HG03045 (cell line): Measurements from ENCODE around the gene SUMO3.

Experiments
- ATAC-seq: cut with Tn5 transposase; IDR thresholded peaks from one replicate; pipeline ENCODE4 v1.9.1; 2021; ENCODE audit warnings: mild to moderate bottlenecking, moderate library complexity; ENCODE audit not compliant: unreplicated experiment

The SUMO3 gene

DNA sequence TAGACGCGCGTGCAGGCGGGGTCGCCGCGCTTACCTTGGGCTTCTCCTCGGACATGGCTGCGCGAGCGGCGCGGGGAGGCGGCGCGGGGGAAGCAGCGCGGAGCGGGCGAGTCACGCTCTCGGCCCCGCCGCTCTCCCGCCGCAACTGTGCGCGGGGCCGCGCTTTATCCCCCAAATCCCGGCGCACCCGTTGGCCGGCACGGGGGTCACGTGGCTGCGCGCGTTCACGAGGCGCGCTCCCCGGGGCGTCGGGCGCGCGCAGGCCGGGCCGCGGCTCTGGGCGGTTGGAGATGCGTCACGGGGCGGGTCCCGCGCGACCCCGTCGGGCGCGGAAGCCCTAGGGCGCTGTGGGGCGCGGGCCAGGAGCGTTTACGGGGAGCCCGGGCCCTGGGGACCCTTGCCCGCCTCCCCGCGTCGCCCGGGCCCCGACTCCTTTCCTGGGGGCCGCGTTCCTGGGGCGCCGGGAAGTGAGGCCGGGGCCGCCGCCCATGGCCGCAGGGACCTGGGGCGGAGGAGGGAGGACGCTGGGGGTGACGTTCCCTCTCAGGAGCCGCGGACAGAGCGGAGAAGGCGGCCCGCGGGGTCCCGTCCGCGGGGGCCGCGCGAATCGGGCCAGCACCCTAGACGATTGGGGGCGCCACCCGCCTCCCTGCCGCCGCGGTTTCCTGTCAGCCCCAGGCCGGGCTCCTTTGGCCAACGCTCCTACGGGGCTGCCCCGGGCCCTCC is at the start of gene SUMO3:
SUMO3 (minus strand) TSS at position 149 of the 726 bp plus-strand sequence; CDS start at position 55, 94 bp downstream.
- peak; percentile 61 for ATAC-seq

- ATAC-seq = no peak
Observed at GRCh38 chr21:44867464-44867863, 49.6 kb upstream of the SUMO3 start.

DNA sequence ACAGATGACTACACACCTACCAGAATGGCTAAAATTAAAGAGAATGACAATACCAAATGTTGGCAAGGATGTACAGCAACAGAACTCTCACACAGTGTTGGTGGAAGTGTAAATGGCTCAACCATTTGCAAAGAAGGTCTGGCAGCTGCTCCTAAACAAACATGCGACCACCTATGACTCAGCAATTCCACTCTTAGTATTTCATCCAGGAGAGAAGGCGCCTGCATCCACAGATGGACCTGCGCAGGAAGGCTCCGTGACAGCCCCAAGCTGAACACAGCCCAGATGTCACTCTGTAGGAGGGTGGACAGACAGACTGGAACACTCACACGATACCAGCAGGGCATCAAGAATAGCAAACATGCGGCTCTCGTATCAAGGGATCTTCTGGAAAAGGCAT is 48.9 kb upstream of the SUMO3 start:
- ATAC-seq = no peak

- no peak for ATAC-seq
Observed at GRCh38 chr21:44865561-44866280, 47.9 kb upstream of the SUMO3 start.

- ATAC-seq = no peak
Observed at GRCh38 chr21:44862869-44863685, 45.2 kb upstream of the SUMO3 start.

- ATAC-seq = no peak
Observed at GRCh38 chr21:44858791-44859190, 40.9 kb upstream of the SUMO3 start.

DNA sequence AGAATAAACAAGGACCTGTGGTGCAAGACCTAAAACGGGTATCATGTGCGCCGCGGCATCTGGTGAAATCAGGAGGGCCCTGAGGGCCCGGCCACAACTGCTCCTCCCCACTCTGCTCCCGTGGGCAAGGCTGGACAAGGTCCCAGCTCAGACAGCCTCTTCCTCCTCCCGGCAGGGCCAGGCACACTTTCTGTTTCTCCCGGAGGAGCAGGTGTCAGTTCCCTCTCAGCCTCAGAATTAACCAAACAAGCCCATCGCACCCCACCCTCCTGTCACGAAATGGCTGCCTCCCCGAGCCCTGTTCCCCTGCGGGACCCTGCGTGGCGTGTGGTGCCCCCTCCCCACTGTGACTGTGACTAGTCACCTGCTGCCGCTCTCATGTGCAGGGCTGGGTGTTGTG is 40.4 kb upstream of the SUMO3 start:
- no peak for ATAC-seq

GRCh38 chr21:44857127-44857892 is 39.4 kb upstream of the SUMO3 start:
- no peak for ATAC-seq

- ATAC-seq = no peak
Observed at GRCh38 chr21:44856131-44856530, 38.3 kb upstream of the SUMO3 start.

GRCh38 chr21:44855572-44855971 is 37.7 kb upstream of the SUMO3 start:
- no peak for ATAC-seq

DNA sequence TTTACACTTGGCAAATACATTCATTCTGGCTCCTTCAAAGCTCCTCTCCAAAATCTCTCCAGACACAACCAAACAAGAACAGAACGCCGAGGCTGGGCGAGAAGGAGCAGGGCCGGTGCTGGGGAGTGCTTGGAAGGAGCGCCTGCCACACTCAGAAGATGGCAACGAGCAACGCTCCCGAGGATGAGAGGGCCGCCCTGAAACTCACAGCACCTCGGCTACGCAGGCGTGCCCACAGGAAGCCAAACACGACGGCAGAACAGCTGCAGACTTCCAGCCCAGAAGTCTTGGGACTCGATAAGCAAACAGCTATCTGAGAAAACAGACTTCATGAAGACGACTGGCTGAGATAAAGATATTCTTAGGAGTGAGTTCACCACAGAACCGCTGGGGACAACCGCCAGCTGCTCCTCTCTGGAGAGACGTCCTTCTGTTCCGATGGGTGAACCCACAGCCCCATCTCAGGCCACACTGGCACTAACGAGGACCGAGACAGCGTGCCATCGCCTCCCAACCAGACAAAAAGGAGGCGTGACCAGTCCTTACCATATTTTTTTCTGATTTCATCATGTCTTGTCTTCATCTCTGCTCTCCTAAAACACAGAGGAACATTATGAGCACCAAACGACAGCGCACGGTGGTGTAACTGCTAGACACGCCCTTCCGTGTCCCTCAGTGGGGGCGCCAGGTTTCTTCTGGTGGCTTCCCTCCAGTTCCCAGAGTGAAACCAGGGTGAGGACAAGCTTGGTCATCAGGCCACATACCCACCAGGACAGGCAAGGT is 37.0 kb upstream of the SUMO3 start:
- no peak for ATAC-seq

DNA sequence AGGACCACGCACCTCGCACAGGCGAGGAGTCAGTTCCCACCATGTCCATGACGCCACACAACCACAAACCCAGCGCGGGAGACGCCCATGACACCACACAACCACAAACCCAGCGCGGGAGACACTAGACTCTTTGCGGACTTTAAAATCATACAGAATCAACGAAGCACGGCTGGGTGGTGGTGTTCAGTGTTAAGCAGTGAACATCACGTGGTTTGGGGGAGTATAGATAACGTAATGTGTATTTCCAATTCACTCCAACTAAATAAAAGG is 36.5 kb upstream of the SUMO3 start:
- ATAC-seq = no peak

- ATAC-seq = no peak
Observed at GRCh38 chr21:44853601-44854390, 35.9 kb upstream of the SUMO3 start.

GRCh38 chr21:44850905-44851657 is 33.2 kb upstream of the SUMO3 start:
- ATAC-seq = no peak

DNA sequence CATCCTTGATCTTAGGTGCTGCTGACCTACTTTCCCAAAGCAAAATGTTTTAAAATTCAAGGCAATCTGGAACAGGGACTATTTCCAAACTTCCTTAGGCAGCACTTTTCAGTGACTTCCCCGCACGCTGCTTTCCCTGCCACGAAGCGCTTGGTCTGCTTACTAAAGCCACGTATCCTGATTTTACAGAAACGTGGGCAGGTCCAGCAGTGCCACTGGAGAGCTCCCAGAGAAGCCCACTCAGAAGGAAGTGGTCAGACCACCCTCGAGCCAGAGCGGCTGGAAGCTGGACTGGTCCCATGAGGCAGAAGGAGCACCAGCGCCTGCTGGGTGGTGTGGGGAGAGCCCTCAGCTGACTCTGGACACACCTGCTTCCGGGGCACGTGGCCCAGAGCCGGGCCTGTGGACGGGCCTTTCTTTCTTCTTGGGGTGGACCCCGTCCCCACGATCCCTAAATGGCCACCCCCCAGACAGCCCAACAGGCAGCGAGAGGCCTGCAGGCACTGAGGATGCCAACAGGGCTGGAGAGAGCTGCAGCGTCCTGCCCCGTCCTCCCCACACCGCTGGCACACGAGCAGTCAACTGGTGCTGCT is 32.4 kb upstream of the SUMO3 start:
- no peak for ATAC-seq

- ATAC-seq = no peak
Observed at GRCh38 chr21:44849616-44850130, 31.8 kb upstream of the SUMO3 start.

- no peak for ATAC-seq
Observed at GRCh38 chr21:44848821-44849521, 31.1 kb upstream of the SUMO3 start.
